NCI-H226 (cell line): ENCODE data around the gene ADAT1.
A peak's percentile ranks its signal among the peaks of the same experiment; 100 is the strongest.

Source experiments
- DNase-seq: peaks from one replicate; pipeline ENCODE4 v3.0.0-alpha.2; 2015

The ADAT1 gene

GRCh38 chr16:75572864-75573542 is 50.1 kb downstream of the ADAT1 start:
- no peak for DNase-seq

GRCh38 chr16:75570396-75571065 is 52.5 kb downstream of the ADAT1 start:
- no peak for DNase-seq

GRCh38 chr16:75567911-75568310 is 55.2 kb downstream of the ADAT1 start:
- DNase-seq = no peak

GRCh38 chr16:75566758-75567255 is 56.3 kb downstream of the ADAT1 start:
- DNase-seq = no peak

- peak; percentile 46 for DNase-seq
Observed at GRCh38 chr16:75566040-75566757, 56.9 kb downstream of the ADAT1 start, which contains the start of gene GABARAPL2. GABARAPL2 (plus strand) TSS chr16:75566379; CDS start chr16:75566487, 108 bp downstream.

- DNase-seq = no peak
Observed at GRCh38 chr16:75565640-75566039, 57.4 kb downstream of the ADAT1 start.

GRCh38 chr16:75559564-75560372 is 63.3 kb downstream of the ADAT1 start:
- no peak for DNase-seq

- DNase-seq = no peak
Observed at GRCh38 chr16:75558846-75559401, 64.2 kb downstream of the ADAT1 start.

GRCh38 chr16:75556431-75556950 is 66.6 kb downstream of the ADAT1 start:
- no peak for DNase-seq

GRCh38 chr16:75555707-75556430 is 67.2 kb downstream of the ADAT1 start, which contains the start of gene TMEM231:
TMEM231 (minus strand) TSS chr16:75556252; CDS start chr16:75556209, 43 bp downstream.
- peak; percentile 93 for DNase-seq

- peak; percentile 92 for DNase-seq
Observed at GRCh38 chr16:75555213-75555706, 67.8 kb downstream of the ADAT1 start.

GRCh38 chr16:75552951-75553350 is 70.1 kb downstream of the ADAT1 start:
- DNase-seq = no peak

GRCh38 chr16:75550211-75550662 is 72.8 kb downstream of the ADAT1 start:
- peak; percentile 59 for DNase-seq
